ENCODE results near the gene ITGA1.

Gene ITGA1

DNA sequence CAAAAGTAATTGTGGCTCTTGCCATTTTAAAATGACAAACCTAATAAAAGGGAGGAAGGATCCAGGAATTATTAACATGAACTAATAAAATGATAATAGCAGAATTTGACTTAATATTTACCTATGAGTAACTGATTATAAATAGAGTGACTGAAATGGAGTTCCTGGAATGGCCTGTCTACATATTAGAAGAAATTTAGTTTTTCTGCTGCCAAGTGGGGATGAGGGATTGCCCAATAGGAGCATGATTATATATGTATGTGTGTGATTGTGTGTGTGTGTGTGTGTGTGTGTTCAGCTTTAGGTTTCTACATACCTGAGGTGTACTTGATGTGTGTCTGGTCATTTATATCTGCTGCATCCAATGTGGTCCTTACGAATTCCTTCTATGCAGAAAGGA lies 36.6 kb upstream of the ITGA1 start:
- no peak overlapping the region for H3K27ac ChIP-seq (ENCODE audit: low read depth, low read length)
- no peaks in the 10 kb centered on the region for H3K36me3 ChIP-seq (ENCODE audit: control insufficient read depth in 5 of 5, insufficient read depth in 5 of 5, low read length in 5 of 5)
- H3K9me3 ChIP-seq (ENCODE audit: control insufficient read depth in 5 of 5, low read length in 5 of 5) = no peaks in the 10 kb centered on the region
- no peak overlapping the region for H3K9ac ChIP-seq (ENCODE audit: low read length in 5 of 5)
- H3K4me1 ChIP-seq (ENCODE audit: control insufficient read depth in 5 of 5, insufficient read depth in 5 of 5, low read length in 5 of 5) = no peaks in the 10 kb centered on the region
- H3K4me3 ChIP-seq (ENCODE audit: low read depth in 1 of 5, low read length in 5 of 5) = no peak overlapping the region
- H3K27me3 ChIP-seq (ENCODE audit: control insufficient read depth in 5 of 5, insufficient read depth in 4 of 5, low read length in 5 of 5) = no peaks in the 10 kb centered on the region

DNA sequence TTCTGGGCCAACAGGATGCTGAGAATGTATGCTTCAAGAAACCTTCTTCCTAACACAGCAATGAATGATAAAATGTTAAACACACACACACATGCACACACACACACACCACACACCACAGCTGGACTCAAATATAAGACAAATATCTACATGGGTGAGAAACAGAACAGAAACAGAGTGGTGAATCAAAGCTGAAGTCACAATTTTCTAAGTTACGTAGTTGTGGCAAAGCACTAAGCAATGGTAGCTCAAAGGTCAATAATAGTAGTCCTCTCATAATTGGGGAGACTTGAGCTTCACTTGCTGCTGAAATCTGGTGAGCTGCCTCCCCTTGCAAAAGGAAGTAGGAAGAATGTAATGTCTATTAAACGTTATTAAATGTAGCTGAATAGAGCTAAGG lies 33.7 kb upstream of the ITGA1 start:
- Histone ChIP-seq H3K9ac (ENCODE audit: low read length in 5 of 5) (no peak overlapping the region), H3K4me1 (ENCODE audit: control insufficient read depth in 5 of 5, insufficient read depth in 5 of 5, low read length in 5 of 5) (peaks cover 0 to 11% (median 3%) of the 10 kb centered on the region in 5 donors), H3K9me3 (ENCODE audit: control insufficient read depth in 5 of 5, low read length in 5 of 5) (no peaks in the 10 kb centered on the region), H3K36me3 (ENCODE audit: control insufficient read depth in 5 of 5, insufficient read depth in 5 of 5, low read length in 5 of 5) (no peaks in the 10 kb centered on the region), H3K4me3 (ENCODE audit: low read depth in 1 of 5, low read length in 5 of 5) (no peak overlapping the region), H3K27me3 (ENCODE audit: control insufficient read depth in 5 of 5, insufficient read depth in 4 of 5, low read length in 5 of 5) (no peaks in the 10 kb centered on the region), H3K27ac (ENCODE audit: low read depth, low read length) (no peak overlapping the region)

DNA sequence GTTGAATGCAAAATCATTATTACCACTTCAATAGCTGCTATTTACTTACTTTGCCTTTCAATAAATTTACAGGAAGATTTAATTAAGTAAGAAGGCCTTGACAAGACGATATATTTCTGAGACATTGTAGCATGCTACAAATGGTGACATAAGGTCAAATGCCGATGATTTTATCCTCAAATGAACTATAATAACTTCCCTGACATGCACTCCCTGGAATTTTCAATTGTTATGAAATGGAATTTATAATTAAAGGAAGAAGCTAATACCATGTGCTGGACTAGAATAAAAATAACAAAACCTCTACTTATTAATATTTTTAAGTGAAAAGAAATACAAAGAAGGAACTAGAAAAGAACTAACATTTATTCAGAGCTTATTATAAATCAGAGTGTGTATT lies 30.2 kb upstream of the ITGA1 start:
- Histone ChIP-seq H3K36me3 (ENCODE audit: control insufficient read depth in 5 of 5, insufficient read depth in 5 of 5, low read length in 5 of 5) (no peaks in the 10 kb centered on the region), H3K27ac (ENCODE audit: low read depth, low read length) (peak overlapping the region; percentile 39), H3K4me3 (ENCODE audit: low read depth in 1 of 5, low read length in 5 of 5) (no peak overlapping the region), H3K9ac (ENCODE audit: low read length in 5 of 5) (no peak overlapping the region), H3K9me3 (ENCODE audit: control insufficient read depth in 5 of 5, low read length in 5 of 5) (no peaks in the 10 kb centered on the region), H3K4me1 (ENCODE audit: control insufficient read depth in 5 of 5, insufficient read depth in 5 of 5, low read length in 5 of 5) (peaks cover 0 to 11% (median 3%) of the 10 kb centered on the region in 5 donors), H3K27me3 (ENCODE audit: control insufficient read depth in 5 of 5, insufficient read depth in 4 of 5, low read length in 5 of 5) (no peaks in the 10 kb centered on the region)

DNA sequence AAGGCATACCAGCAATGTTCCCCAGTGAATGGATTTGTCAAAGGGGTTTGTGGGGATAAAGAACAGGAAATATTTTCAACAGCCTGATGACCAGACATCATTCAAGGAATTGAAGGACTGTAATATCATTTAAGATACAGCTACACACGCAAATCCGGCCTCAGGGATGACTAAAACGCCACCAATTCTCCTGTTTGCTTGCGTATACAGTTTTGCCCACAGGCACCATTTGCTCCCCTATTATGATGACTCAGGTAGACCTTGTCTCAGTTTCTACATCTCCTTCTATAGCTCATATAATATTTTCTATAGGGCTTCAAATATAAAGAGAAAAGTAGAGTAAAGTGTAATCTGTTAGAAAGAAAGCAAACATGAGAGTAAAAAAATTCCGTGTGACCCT lies 29.7 kb upstream of the ITGA1 start:
- H3K4me3 ChIP-seq (ENCODE audit: low read depth in 1 of 5, low read length in 5 of 5) = no peak overlapping the region
- no peaks in the 10 kb centered on the region for H3K36me3 ChIP-seq (ENCODE audit: control insufficient read depth in 5 of 5, insufficient read depth in 5 of 5, low read length in 5 of 5)
- no peak overlapping the region for H3K9ac ChIP-seq (ENCODE audit: low read length in 5 of 5)
- H3K27ac ChIP-seq (ENCODE audit: low read depth, low read length) = peak overlapping the region; percentile 39
- no peaks in the 10 kb centered on the region for H3K27me3 ChIP-seq (ENCODE audit: control insufficient read depth in 5 of 5, insufficient read depth in 4 of 5, low read length in 5 of 5)
- no peaks in the 10 kb centered on the region for H3K9me3 ChIP-seq (ENCODE audit: control insufficient read depth in 5 of 5, low read length in 5 of 5)
- peaks cover 0 to 11% (median 3%) of the 10 kb centered on the region in 5 donors for H3K4me1 ChIP-seq (ENCODE audit: control insufficient read depth in 5 of 5, insufficient read depth in 5 of 5, low read length in 5 of 5)

DNA sequence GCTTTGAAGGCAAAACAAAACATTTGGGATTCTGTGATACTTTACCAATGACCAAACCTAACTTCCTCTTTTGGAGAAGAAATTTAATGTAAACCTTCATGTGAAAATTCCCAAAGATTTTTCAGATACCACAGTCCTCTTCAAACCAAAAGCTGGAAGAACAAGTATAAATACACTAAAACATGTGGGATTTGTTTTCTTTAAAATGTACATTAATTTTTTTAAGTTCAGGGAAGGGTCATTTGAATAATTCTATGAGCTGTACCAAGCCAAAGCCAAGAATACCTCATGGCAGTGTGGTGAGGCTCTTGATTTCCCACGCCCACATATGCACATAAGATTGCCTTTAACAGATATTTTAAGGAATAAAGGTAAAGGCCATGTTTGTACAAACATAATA lies 28.4 kb upstream of the ITGA1 start:
- Histone ChIP-seq H3K4me3 (ENCODE audit: low read depth in 1 of 5, low read length in 5 of 5) (no peak overlapping the region), H3K9ac (ENCODE audit: low read length in 5 of 5) (no peak overlapping the region), H3K27me3 (ENCODE audit: control insufficient read depth in 5 of 5, insufficient read depth in 4 of 5, low read length in 5 of 5) (no peaks in the 10 kb centered on the region), H3K27ac (ENCODE audit: low read depth, low read length) (no peak overlapping the region), H3K9me3 (ENCODE audit: control insufficient read depth in 5 of 5, low read length in 5 of 5) (no peaks in the 10 kb centered on the region), H3K4me1 (ENCODE audit: control insufficient read depth in 5 of 5, insufficient read depth in 5 of 5, low read length in 5 of 5) (peaks cover 0 to 11% (median 3%) of the 10 kb centered on the region in 5 donors), H3K36me3 (ENCODE audit: control insufficient read depth in 5 of 5, insufficient read depth in 5 of 5, low read length in 5 of 5) (no peaks in the 10 kb centered on the region)

DNA sequence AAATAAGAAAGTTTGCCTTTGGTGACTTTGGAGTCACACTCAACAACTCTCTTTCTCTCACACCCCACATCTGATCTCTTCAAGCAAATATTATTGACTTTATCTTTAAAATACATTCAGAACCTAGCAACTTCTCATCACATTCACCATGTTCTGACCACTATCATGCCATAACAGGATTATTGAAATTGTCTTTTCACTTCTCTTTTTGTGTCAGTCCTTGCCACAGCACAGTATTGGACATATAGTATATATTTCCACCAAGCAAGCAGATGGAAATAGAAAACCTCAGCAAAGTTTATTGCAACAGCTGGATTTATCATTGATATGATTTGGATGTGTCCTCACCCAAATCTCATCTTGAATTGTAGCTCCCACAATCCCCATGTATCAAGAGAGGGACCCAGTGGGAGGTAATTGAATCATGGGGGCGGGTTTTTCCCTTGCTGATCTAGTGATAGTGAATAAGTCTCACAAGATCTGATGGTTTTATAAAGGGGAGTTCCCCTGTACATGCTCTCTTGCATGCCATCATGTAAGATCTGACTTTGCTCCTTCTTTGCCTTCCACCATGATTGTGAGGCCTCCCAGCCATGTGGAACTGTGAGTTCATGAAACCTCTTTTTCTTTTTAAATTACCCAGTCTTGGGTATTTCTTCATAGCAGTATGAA lies 26.9 kb upstream of the ITGA1 start:
- Histone ChIP-seq H3K4me1 (ENCODE audit: control insufficient read depth in 5 of 5, insufficient read depth in 5 of 5, low read length in 5 of 5) (peaks cover 0 to 11% (median 3%) of the 10 kb centered on the region in 5 donors), H3K9ac (ENCODE audit: low read length in 5 of 5) (no peak overlapping the region), H3K4me3 (ENCODE audit: low read depth in 1 of 5, low read length in 5 of 5) (no peak overlapping the region), H3K27ac (ENCODE audit: low read depth, low read length) (no peak overlapping the region), H3K36me3 (ENCODE audit: control insufficient read depth in 5 of 5, insufficient read depth in 5 of 5, low read length in 5 of 5) (no peaks in the 10 kb centered on the region), H3K27me3 (ENCODE audit: control insufficient read depth in 5 of 5, insufficient read depth in 4 of 5, low read length in 5 of 5) (no peaks in the 10 kb centered on the region), H3K9me3 (ENCODE audit: control insufficient read depth in 5 of 5, low read length in 5 of 5) (no peaks in the 10 kb centered on the region)

DNA sequence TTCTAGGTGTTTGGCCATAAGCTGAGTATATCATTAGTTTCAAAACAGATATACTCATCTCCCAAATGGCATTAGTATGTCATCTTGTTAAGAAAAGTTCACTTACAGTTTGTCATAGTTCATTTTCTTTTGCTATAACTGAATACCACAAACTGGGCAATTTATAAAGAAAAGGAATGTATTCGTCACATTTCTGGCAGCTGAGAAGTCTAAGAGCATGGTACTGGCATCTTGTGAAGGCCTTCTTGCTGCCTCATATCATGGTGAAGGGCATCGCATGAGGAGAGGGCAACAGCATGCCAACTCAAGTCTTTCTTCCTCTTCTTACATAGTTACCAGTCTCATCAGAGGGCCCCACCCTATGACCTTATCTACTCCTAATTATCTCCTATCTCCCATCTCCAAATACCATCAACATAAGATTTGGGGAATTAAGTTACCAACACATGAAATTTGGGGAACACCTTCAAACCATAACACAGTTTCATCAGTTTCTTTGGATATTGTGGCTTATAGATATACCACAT lies 20.4 kb upstream of the ITGA1 start:
- H3K4me1 ChIP-seq (ENCODE audit: control insufficient read depth in 5 of 5, insufficient read depth in 5 of 5, low read length in 5 of 5) = peaks cover 0 to 5% (median 0%) of the 10 kb centered on the region in 5 donors
- H3K9ac ChIP-seq (ENCODE audit: low read length in 5 of 5) = no peak overlapping the region
- H3K9me3 ChIP-seq (ENCODE audit: control insufficient read depth in 5 of 5, low read length in 5 of 5) = no peaks in the 10 kb centered on the region
- H3K27me3 ChIP-seq (ENCODE audit: control insufficient read depth in 5 of 5, insufficient read depth in 4 of 5, low read length in 5 of 5) = no peaks in the 10 kb centered on the region
- H3K27ac ChIP-seq (ENCODE audit: low read depth, low read length) = no peak overlapping the region
- H3K36me3 ChIP-seq (ENCODE audit: control insufficient read depth in 5 of 5, insufficient read depth in 5 of 5, low read length in 5 of 5) = no peaks in the 10 kb centered on the region
- H3K4me3 ChIP-seq (ENCODE audit: low read depth in 1 of 5, low read length in 5 of 5) = no peak overlapping the region

DNA sequence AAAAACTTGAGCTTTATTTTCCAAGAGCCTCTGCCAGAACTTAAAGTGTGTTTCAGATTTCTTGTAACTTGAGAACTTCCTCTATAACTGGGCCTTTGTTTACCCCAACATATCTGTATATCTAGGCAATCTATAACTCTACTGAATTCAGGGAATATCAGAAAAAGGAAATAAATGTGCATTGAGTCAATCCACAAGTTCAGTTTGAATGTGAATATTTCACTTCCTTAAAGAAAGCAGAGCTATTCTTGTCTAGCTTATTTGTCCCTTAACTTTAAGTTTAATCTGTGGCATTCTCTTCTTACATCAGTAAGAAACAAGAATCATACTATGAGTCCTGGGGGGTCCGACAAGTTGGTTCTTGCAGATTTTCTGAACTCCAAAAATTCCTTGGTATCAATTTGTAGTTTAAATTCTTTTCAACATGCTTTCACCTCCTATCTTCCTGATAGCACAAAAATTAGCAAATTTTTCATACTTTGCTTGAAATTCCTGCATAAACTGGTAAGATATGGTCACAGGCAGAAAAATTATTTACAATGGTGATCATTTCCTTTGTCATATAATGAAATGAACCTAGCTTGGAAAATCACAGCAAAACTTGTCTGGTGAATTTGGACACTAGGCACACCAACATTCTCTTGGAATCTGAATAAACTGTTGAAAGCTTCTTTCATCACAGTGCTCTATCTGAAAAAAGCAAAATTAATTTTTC lies 19.8 kb upstream of the ITGA1 start:
- H3K36me3 ChIP-seq (ENCODE audit: control insufficient read depth in 5 of 5, insufficient read depth in 5 of 5, low read length in 5 of 5) = no peaks in the 10 kb centered on the region
- peaks cover 0 to 5% (median 0%) of the 10 kb centered on the region in 5 donors for H3K4me1 ChIP-seq (ENCODE audit: control insufficient read depth in 5 of 5, insufficient read depth in 5 of 5, low read length in 5 of 5)
- H3K9ac ChIP-seq (ENCODE audit: low read length in 5 of 5) = no peak overlapping the region
- no peaks in the 10 kb centered on the region for H3K9me3 ChIP-seq (ENCODE audit: control insufficient read depth in 5 of 5, low read length in 5 of 5)
- H3K4me3 ChIP-seq (ENCODE audit: low read depth in 1 of 5, low read length in 5 of 5) = no peak overlapping the region
- H3K27me3 ChIP-seq (ENCODE audit: control insufficient read depth in 5 of 5, insufficient read depth in 4 of 5, low read length in 5 of 5) = no peaks in the 10 kb centered on the region
- H3K27ac ChIP-seq (ENCODE audit: low read depth, low read length) = no peak overlapping the region

DNA sequence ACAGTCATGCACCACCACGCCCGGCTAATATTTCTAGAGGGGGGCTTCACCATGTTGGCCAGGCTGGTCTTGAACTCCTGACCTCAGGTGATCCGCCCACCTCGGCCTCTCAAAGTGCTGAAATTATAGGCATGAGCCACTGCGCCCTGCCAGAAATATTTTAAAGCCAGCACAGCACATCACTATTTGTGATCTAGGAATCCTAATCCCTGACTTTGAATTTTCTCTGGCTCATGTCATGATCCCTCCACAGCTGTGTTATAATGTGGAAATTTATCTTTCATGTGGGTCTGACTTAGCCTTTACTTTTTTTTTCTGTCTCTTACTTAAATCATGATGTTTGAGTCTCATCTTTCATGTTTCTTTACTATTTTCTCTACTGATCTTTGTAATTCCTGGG lies 18.7 kb upstream of the ITGA1 start:
- no peaks in the 10 kb centered on the region for H3K36me3 ChIP-seq (ENCODE audit: control insufficient read depth in 5 of 5, insufficient read depth in 5 of 5, low read length in 5 of 5)
- peaks cover 0 to 10% (median 0%) of the 10 kb centered on the region in 5 donors for H3K4me1 ChIP-seq (ENCODE audit: control insufficient read depth in 5 of 5, insufficient read depth in 5 of 5, low read length in 5 of 5)
- H3K9me3 ChIP-seq (ENCODE audit: control insufficient read depth in 5 of 5, low read length in 5 of 5) = no peaks in the 10 kb centered on the region
- no peak overlapping the region for H3K9ac ChIP-seq (ENCODE audit: low read length in 5 of 5)
- H3K4me3 ChIP-seq (ENCODE audit: low read depth in 1 of 5, low read length in 5 of 5) = no peak overlapping the region
- H3K27me3 ChIP-seq (ENCODE audit: control insufficient read depth in 5 of 5, insufficient read depth in 4 of 5, low read length in 5 of 5) = no peaks in the 10 kb centered on the region
- H3K27ac ChIP-seq (ENCODE audit: low read depth, low read length) = no peak overlapping the region

DNA sequence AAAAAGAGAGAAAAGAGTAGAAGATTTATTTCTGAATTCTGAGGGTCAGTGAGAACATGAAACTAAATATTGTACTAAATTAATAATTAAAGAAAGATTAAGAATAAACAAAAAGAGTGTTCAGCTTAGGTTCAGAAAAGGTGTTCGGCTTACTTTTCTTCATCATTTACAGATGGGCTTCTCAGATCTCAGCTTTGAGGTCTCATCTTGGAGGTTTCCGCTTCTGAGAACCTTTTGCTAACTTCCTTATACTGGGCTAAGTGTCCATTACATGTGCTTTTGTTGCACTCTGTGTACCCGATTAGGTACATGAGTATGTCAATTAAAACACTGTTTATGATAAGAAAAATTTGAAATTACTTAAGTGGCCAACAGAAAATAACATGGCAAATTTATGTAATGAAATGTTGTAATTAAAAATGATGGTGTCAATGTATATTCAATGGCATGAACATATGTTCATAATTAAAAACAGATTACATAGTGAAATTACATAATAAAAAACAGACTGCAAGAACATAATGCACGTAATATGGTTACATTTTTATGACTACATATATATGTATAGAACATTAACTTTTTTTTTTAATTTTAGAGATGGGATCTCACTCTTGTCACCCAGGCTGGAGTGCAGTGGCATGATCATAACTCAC lies 17.3 kb upstream of the ITGA1 start:
- Histone ChIP-seq H3K4me1 (ENCODE audit: control insufficient read depth in 5 of 5, insufficient read depth in 5 of 5, low read length in 5 of 5) (peaks cover 0 to 13% (median 0%) of the 10 kb centered on the region in 5 donors), H3K36me3 (ENCODE audit: control insufficient read depth in 5 of 5, insufficient read depth in 5 of 5, low read length in 5 of 5) (no peaks in the 10 kb centered on the region), H3K9me3 (ENCODE audit: control insufficient read depth in 5 of 5, low read length in 5 of 5) (no peaks in the 10 kb centered on the region), H3K27ac (ENCODE audit: low read depth, low read length) (no peak overlapping the region), H3K27me3 (ENCODE audit: control insufficient read depth in 5 of 5, insufficient read depth in 4 of 5, low read length in 5 of 5) (no peaks in the 10 kb centered on the region), H3K4me3 (ENCODE audit: low read depth in 1 of 5, low read length in 5 of 5) (no peak overlapping the region), H3K9ac (ENCODE audit: low read length in 5 of 5) (no peak overlapping the region)

Data from subcutaneous abdominal adipose tissue (tissue), 5 donors.